ELF-1 (cell line): ENCODE measurements around the gene MAPK4.

Experiments used
- DNase-seq: peaks from one replicate; pipeline ENCODE4 v3.0.0-alpha.2; 2016; ENCODE audit warnings: low read depth, low spot score

MAPK4 gene

DNA sequence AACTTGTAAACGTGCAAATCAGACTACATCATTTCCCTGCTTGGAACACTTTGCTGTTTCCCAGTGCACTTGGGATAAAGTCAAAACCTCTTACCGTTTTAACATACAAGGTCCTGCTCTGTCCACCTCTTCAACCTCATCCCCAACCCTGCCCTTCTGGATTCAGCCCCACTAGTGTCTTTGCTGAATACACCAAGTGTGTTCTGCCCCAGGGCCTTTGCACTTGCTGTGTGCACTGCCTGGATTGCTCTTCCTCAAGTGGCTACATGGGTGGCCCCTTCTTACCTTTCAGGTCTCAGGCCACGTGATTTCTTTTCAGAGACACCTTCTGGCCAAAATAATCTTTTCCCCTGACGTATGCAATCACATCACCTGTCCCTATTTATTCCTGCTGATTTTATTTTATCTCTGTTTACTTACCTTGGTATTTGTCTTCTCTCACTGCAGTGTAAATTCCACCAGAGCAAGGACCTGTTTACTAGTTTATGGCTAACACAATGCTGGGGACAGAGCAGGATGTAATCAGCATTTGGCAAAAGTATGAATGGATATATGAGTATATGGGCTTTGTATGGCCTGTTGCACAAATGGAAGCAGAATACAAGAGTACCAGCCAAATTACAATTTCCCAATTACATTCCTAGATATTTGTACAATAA lies 63.9 kb downstream of the MAPK4 start:
- no peak for DNase-seq

DNA sequence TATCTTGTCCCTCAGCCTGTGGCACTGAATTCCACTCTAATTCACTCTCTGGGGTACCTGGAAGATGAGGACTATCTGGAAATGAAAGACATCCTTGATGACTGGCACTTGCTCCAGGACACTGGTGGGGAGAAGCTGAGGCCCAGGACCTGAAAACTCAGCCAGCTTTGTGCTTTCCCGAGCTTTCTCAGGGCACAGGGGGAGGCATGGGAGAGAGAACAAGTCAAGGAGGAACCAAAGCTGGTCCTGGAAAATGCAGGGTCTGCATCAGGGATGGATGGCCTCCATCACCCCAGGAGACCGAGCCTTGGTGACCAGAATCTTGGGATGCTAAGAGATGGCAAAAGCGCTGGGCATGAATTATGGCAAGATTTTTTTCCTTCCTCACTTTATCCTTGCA lies 65.1 kb downstream of the MAPK4 start:
- no peak for DNase-seq

DNA sequence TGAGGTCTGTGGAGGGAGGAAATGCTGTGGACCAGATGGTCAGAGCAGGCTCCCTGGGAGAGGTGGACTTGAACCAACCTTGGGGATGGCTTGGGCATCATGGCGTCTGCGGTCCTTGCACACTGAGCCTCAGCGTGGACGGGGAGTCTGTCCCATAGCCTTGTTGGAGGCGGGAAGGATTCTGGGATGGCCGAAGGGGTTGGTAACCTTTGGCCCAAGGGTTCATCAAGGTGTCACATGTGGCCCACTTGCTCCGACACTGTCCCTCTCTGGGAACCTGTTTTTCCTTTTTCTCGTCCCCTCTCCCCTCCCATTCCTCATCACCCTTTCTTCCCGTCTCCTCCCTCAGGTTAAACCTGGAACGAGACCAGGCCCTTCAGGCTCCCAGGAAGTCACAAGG lies 66.4 kb downstream of the MAPK4 start:
- DNase-seq, result no peak

DNA sequence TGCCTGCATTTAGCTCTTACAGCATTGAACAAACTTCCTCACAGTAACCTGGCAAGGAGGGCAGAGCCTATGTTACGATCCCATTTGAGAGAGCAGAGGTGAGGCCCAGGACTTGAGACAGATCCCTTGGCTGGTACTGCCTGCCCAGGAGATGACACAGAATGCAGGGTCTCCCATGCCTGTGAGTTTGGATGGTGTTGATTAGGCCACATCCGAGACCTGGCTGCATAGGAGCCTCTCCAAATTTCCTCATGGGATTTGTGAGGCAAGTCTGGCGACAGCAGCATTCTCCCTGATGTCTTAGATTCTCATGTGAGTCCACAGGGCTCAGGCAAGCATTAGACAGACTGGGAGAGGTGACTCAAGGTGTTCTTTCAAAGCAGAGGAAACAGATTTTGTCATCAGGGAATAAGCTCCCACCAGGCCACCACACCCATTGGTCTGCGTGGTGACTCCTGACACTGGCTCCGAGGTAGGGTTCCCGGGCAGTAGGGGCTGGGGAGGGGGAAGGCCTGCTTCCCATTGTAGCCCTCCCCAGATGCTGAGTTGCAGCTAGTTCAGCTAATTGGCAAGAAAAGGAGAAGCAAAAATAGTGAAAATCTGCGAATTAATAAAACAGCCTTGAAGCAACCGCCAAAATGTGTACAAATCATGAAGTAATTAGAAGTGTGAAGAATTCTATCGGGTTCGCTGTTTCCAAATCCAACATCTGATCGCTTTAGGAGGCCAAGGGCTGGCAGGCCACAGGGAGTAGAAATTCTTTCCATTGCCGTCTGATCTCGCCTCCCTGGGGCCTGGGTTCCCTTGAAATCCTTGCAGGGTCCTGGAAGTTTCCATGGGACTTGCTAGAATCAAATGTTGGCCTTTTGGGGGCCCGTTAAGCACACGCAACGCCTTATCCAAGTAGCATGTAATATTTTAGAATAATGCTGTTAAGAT lies 68.0 kb downstream of the MAPK4 start:
- DNase-seq, result no peak

DNA sequence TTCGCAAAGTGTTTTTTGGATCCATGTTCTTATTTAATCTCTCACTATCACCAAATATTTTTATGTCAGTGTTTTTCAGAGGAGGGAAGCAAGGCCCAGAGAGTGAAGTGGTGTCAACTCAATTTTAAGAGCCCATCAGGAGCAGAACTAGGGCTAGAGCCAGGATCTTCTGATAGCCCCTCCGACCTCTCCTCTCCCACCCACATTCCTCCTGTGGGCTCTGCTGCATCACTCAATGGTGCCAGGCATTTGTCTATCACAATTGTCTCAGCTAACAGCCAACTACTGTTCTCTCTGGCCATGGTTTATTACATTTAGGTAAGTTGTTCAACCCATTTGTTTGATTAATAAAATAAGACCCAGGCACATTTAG lies 68.6 kb downstream of the MAPK4 start:
- DNase-seq, result no peak

DNA sequence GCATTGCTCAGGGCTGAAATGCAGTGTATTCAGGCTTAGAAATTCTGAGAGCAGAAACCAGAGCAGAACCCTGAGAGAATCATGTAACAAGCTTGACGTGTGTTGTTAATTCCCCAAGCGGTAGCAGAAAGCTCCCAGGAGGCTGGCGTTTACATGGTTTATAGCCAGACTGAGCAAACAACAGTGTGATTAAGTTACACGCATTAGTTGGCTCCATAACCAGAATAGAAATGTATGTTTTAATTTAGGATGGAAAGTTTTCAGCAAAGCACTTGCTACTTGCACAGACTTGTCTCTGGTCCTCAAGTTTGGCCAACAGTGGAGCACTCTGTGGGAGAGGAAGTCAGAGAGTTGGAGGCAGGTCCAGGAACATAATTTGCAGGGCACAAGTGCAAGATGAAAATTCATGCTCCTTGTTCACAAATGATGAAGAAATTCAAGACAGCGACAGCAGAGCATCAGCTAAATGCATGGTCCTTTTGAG lies 69.3 kb downstream of the MAPK4 start:
- no peak for DNase-seq

DNA sequence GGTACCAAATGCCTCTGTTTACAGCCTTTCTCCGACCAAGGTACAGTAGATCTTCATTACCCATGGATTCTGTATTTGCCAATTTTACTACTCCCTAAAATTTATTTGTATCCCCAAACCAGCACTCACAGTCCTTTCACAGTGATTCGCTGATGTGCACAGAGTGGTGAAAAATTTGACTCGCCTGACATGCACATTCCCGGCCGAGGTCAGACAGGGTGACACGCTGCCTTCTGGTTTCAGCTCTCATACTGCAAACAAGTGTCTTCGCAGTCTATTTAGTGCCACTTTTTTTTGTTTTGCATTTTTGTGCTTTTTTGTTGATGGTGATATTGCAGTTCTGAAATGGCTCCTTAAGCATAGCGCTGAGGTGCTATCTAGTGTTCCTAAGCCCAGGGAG lies 71.0 kb downstream of the MAPK4 start:
- DNase-seq, result no peak

DNA sequence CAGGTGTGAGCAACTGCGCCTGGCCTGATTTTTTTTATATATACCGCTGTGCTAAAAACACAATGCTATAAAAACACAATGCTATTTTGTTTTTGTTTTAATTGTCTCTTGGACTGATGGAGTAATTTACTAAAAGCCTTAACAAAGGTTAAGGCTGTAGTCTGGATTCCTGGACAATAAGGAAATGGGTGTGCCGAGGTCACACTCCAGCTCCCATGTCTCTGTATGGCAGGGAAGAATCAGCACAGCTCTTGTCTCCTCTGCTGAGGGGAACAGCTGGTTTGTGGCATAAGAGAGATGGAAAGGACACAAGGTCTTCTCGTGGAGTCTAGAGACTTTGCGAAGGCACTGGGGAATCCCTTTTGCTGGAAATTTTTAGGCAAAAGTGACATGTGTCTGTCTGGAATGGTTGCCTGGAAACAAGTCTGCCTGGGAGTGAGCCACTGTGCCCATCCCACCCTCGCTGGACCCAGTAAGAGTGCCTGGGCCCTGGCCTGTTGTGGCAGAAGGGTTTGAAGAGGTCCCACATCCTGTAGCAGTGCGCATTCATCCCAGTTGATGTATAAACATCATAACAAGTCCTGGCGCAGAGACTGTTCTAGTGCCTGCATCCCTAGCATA lies 73.1 kb downstream of the MAPK4 start:
- no peak for DNase-seq

DNA sequence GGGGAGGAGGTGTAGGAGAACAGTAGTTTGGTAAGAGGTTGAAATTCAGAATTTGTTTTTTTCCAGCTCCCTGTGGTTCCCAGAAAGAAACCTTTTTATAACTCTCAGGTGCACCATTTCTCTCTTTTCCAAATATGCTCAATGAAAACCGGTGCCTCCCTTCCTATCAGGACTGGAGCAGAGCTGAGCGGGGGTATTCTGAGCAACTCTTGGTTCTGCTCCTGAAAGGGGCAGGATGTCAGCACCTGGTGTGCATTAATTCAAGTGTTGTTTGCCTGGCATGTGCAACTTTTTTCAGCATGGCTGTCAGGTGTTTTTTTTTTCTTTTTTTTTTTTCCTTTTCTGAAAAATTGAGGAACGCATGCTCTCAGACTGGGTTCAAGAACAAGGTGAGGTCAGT lies 74.1 kb downstream of the MAPK4 start:
- DNase-seq, result no peak

DNA sequence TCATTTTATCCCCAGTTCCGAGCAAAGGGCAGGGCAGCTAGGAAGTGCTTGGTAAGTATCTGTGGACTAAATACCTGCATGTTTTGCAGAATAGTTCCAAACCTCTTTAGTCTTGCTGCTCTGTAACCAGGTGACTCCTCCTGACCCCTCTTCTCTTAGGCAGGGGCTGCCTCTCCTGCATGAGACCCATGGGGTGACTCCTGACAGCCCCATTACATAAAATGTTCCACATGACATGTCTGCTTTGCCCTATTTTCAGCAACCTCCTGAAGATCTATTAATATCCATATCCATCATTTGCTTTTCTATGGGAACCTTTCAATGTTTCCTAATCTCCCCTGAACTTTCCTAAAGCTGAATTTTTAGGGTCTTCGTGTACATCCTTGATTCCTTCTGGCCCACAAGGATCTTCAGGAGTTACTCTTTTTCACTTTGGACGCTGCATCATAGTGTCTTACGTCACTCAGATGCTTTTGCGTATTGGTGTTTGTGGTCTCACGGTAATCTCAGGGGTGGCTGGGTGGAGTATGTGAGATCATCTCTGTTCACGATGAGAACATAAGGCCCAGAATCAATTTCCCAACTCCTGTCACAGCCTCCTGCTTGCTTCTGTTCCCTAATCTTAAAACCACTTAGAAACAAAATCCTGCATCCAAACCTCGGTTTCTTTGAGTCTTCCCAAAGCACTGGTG lies 76.6 kb downstream of the MAPK4 start:
- DNase-seq, result no peak

DNA sequence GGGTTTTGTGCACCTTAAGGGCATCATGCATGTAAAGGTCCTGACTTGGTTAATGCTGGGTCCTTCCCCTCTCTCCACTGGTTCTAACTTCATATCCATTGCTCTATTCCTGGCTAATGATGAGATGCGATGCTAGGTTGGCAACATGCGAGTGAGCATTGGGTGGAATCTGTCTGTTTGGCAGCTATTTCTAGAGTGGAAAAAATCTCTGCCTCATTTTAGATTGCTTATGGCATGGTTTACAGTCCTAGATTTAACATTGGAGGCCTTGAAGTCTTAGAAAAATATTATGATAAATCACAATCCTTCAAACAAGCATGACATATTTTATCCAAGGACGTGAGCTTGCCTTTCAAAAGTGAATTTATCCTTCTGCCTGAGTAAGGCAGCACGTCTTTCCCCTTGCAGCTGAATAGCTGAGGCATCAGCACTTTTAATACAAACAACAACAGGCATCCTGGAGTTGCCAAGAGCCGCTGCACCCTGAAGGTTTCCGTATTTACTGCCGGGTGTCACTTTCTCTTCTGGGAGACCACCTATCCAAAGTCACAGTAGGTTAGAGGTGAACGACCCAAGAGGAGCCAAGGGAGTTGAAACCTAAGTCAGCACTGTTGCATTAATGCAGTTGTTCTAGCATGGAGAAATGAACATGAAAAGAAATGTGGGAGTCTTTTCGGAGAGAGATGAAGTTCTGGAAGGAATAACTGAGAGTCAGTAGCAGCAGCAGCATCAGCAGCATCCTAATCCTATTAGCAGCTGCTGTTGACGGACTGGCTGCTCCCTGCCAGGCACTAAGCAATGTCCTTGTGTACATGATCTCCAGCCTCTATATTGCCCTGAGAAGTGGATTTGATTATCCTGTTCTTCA lies 78.4 kb downstream of the MAPK4 start:
- no peak for DNase-seq

DNA sequence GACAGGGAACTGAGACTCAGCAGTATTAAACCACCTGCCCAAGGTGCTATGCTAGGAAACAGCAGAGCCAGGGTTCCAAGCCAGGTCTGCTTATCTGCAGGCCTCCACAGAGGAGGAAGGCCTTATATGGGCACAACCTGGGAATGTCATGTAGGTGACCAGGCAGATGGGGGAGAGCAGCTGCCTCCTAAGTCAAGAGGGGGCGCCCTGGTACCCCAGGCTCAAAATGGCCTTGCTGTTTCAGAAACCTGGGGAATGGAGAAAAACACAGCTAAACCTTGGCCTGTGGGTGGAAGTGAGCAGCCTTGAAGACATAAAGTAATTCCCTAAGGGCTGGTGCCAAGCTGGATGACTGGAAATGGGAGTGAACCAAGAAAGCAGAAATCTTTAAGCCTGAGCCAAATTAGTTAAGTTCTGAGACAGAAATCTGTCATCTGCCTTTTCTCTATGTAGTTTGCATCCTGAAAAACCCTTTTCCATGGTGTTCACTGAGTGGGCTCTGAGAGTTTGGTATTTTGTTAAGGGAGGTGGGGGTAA lies 79.1 kb downstream of the MAPK4 start:
- DNase-seq, result peak; percentile 40

DNA sequence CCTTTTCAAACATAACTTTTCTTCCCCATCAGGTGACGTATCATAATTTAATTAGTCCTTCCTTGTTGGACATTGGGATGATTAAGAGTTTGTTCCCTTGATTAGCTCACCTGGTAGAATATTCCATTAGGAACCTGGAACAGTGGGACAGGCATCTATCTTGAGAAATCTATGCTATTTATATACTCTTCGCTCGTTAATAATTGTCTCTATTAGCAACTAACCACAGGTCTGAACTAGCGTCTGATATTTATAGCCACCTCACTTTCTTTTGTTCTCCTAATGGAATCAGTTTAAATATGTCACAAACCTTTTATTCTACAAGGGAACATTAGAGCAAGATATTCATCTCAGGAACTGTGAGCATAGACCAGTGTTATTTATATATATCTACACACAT lies 79.8 kb downstream of the MAPK4 start:
- no peak for DNase-seq

DNA sequence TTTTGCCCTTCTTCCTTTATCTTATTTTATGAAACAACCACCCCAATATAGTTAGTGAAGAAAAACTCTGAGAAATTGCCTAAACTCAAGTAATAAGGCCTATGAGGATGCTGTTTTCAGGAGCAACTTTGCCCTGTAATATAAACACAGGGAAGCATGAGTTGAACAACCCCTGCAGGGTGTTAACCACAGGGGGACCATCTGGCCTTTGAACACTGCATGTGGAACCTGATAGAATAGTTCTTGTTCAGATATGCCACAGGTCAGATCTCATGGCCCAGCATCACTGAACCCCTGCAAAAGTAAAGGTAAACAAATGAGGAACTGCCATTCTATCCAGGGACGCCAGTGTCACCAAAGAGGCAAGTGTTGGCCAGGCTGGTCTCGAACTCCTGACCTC lies 82.6 kb downstream of the MAPK4 start:
- DNase-seq, result no peak

DNA sequence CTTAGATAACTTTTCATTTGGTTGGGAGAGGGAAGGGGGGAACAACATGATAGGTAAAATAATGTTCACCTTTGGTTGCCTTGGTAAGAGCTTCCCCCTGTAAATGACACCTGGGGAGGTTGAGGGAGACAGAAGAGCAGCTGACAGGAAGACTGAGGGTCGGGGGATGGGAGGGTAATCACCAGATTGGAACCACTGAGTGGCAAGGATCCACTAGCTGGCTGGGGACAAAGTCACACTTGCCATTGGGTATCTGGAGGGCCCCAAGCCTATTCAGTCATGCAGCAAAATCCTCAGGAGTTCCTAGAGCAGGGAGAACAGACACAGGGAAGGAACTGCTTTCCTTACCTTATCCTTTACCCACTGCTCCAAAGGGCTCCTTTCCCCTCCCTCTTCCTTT lies 84.3 kb downstream of the MAPK4 start:
- no peak for DNase-seq

DNA sequence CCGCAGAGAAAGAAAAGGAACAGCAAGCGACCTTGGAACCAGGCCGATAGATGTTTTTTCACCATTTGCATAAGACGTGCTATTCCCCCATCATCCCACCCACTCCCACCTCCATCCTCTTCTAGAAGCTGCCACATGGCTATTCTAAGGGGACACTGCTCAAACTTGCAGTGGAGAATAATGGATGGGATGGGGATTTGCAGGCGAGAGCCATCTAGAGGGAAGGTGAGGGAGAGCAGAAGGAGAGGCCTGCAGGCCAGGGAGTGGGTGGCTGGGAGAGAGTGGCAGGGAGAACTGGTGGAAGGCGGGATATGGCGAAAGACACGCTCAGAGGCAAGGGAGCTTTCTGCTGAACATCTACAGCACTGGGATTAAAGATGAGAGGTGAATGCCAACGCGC lies 84.9 kb downstream of the MAPK4 start:
- DNase-seq, result peak; percentile 79

DNA sequence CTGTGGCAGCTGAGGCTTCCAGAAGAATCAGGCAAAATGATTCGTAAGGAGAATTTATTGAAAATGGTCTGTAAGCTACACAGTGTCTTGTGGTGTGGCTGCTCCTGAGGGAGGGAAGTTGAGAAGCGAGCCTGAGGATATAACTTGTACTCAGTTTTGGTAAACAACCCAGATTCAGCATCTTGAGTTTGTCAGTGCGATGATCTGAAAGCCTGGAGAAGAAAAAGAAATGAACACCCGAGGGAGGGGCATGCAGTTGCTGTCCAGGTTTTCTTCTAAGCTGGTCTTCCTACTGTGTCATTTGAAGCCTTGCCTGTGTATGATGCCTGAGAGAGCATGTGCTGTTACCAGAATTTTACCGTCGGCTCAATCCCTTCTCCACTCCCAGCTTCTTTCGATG lies 87.3 kb downstream of the MAPK4 start:
- no peak for DNase-seq

DNA sequence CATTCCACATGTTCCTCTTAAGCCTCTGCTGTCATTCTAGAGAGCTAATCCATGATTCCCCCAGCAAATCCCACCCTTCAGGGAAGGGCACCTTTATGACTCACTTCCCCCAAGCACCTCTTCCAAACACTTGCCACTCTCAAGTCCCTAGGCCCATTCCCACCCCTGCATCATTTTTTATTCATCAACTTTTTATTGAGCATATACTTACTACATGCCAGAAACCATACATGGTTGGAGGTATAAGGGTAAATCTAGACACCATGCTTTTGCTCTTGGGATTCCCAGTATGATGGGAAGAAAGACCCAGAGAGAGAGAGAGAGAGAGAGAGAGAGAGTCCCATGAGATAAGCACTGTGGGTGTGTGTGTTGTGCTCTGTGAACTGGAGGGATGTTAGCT lies 87.9 kb downstream of the MAPK4 start:
- no peak for DNase-seq

DNA sequence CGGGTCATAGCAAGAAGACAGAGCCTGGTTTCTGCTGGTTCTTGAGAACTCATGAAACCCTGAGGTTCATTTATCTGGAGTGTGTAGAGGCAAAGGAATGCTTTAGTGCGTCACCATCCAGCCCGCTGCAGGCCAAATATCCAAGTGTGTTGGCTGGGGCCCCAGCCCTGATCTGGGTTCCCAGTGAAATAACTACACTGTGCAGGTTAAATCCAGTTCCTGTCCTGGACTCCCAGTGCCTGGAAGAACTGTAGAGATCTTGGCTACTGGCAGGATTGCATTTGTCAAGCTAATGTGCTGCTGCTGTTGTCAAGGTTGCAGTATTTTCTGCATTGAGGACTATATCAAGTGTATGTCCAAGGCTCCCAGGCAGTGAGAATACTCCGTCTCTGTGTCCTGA lies 89.9 kb downstream of the MAPK4 start:
- DNase-seq, result peak; percentile 22

DNA sequence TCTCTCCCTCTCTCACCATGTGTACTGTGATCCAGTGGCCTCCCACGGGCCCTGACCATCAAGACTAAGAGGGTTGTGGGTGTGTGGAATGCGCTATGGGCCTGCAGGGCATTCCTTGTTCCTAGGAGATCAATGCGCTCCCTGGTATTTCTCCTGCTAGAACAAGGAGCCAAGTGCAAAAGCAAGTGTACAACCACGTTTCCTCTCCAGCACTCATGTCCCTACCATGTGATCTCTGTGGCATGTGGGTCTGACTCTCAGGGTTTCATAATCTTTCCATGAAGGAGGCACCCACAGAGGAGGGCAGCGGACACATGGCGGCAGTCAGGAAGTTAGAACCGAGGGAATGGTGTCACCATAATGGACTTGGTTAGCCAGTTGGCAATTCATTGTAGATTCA lies 91.4 kb downstream of the MAPK4 start:
- peak; percentile 30 for DNase-seq
